Liver (tissue), 9 donors: ENCODE measurements around the gene OR52M1. TPM values are rescaled to one million over a fixed set of nuclear protein-coding genes. Genes with fewer than 3 reads are reported as not detected.

ENCODE experiments used
- DNase-seq: peaks from one replicate; pipeline ENCODE4 v3.0.0-alpha.2; 2017; ENCODE audit warnings: low spot score
- H3K27ac ChIP-seq, 2 donors: one replicate each; pipeline ENCODE4 v1.7.0; 2013; ENCODE audit warnings: inconsistent platforms in 2 of 2, low read length in 2 of 2, control low read depth in 1 of 2, low read depth in 1 of 2, mild to moderate bottlenecking in 1 of 2
- H3K27me3 ChIP-seq, 4 donors: one replicate each; pipeline versions ENCODE4 v1.6.1 to v1.7.0; 2013; ENCODE audit warnings: low read length in 3 of 4, inconsistent platforms in 1 of 4, mild to moderate bottlenecking in 1 of 4, moderate library complexity in 1 of 4; ENCODE audit not compliant: control insufficient read depth in 4 of 4, insufficient read depth in 4 of 4
- H3K36me3 ChIP-seq, 4 donors: one replicate each; pipeline versions ENCODE4 v1.6.1 to v1.7.0; 2013; ENCODE audit warnings: low read length in 3 of 4, mild to moderate bottlenecking in 3 of 4, low read depth in 1 of 4, moderate library complexity in 1 of 4; ENCODE audit not compliant: control insufficient read depth in 4 of 4, insufficient read depth in 3 of 4
- H3K4me1 ChIP-seq, 4 donors: one replicate each; pipeline versions ENCODE4 v1.6.1 to v1.7.0; 2013; ENCODE audit warnings: low read length in 3 of 4, mild to moderate bottlenecking in 3 of 4, moderate library complexity in 1 of 4; ENCODE audit not compliant: control insufficient read depth in 4 of 4, insufficient read depth in 4 of 4
- H3K4me3 ChIP-seq, 3 donors: one replicate each; pipeline versions ENCODE4 v1.6.1 to v1.7.0; 2013; ENCODE audit warnings: low read length in 3 of 3, control low read depth in 1 of 3, low read depth in 1 of 3, mild to moderate bottlenecking in 1 of 3
- H3K9ac ChIP-seq, 2 donors: one replicate each; pipeline ENCODE4 v1.7.0; 2013; ENCODE audit warnings: low read length in 2 of 2, mild to moderate bottlenecking in 2 of 2, moderate library complexity in 2 of 2, control low read depth in 1 of 2, low read depth in 1 of 2
- H3K9me3 ChIP-seq, 4 donors: one replicate each; pipeline versions ENCODE4 v1.6.1 to v1.7.0; 2013; ENCODE audit warnings: low read length in 3 of 4; ENCODE audit not compliant: control insufficient read depth in 4 of 4
- CTCF ChIP-seq: fragments of 150-350 bp; IDR thresholded peaks from 2 replicates; pipeline ENCODE4 v1.5.1; 2017; ENCODE audit warnings: improper control_type of control experiment, low read depth, low read length; ENCODE audit not compliant: missing input control
- EGR1 ChIP-seq, 2 donors: IDR thresholded peaks; 2 replicates each; pipeline ENCODE4 v1.6.1; 2016 to 2018; ENCODE audit warnings: antibody characterized with exemption in 2 of 2, low read depth in 2 of 2
- FOXA2 ChIP-seq: IDR thresholded peaks from 2 replicates; pipeline ENCODE4 v1.6.1; 2016; ENCODE audit warnings: antibody characterized with exemption
- GABPA ChIP-seq, 2 donors: IDR thresholded peaks in 1 of 2; conservative IDR thresholded peaks in 1 of 2; 2 replicates each; pipeline ENCODE4 v1.6.1; 2016; ENCODE audit warnings: antibody characterized with exemption in 2 of 2, mild to moderate bottlenecking in 1 of 2, moderate library complexity in 1 of 2
- HNF4A ChIP-seq, 2 donors: conservative IDR thresholded peaks; 2 replicates each; pipeline ENCODE4 v1.6.1; 2016; ENCODE audit warnings: antibody characterized with exemption in 2 of 2, mild to moderate bottlenecking in 2 of 2
- JUND ChIP-seq, 2 donors: IDR thresholded peaks; 2 replicates each; pipeline ENCODE4 v1.6.1; 2016; ENCODE audit warnings: antibody characterized with exemption in 2 of 2
- MAX ChIP-seq: IDR thresholded peaks from 2 replicates; pipeline ENCODE4 v1.6.1; 2016; ENCODE audit warnings: antibody characterized with exemption
- RAD21 ChIP-seq, 2 donors: IDR thresholded peaks; 2 replicates each; pipeline ENCODE4 v1.6.1; 2016; ENCODE audit warnings: antibody characterized with exemption in 2 of 2, mild to moderate bottlenecking in 2 of 2
- REST ChIP-seq: IDR thresholded peaks from 2 replicates; pipeline ENCODE4 v1.6.1; 2016; ENCODE audit warnings: antibody characterized with exemption, mild to moderate bottlenecking
- RXRA ChIP-seq, 2 donors: IDR thresholded peaks; 2 replicates each; pipeline ENCODE4 v1.6.1; 2017 to 2018; ENCODE audit warnings: antibody characterized with exemption in 2 of 2, mild to moderate bottlenecking in 1 of 2
- TAF1 ChIP-seq: conservative IDR thresholded peaks from 2 replicates; pipeline ENCODE4 v1.6.1; 2016; ENCODE audit warnings: antibody characterized with exemption, mild to moderate bottlenecking
- YY1 ChIP-seq: IDR thresholded peaks from 2 replicates; pipeline ENCODE4 v1.6.1; 2016; ENCODE audit warnings: antibody characterized with exemption, mild to moderate bottlenecking
- ZBTB33 ChIP-seq: IDR thresholded peaks from 2 replicates; pipeline ENCODE4 v1.6.1; 2016; ENCODE audit warnings: antibody characterized with exemption
- WGBS: extraction: QIAGEN DNeasy Blood & Tissue Kit; methylation state at CpG from one replicate; pipeline ENCODE4 v1.1.7; 2013; 5-methylcytosine and 5-hydroxymethylcytosine counted together
- polyA plus RNA-seq, 2 donors: library from polyadenylated mRNA; stranded (reverse) in 1 of 2; unstranded in 1 of 2; fragments of 200-250 nt in 1 of 2; fragments of >200 nt in 1 of 2; fragmentation: Nextera tagmentation in 1 of 2; extraction: Ambion mirVana in 1 of 2; gene quantifications; one replicate each; pipeline versions ENCODE4 v1.2.1 to v1.2.3, GENCODE V29; 2013 to 2015
- total RNA-seq, 2 donors: library from RNA; depleted of rRNA; stranded (reverse); fragments of >200 nt; gene quantifications; one replicate each; pipeline ENCODE4 v1.2.3, GENCODE V29; 2014
- donor health status: healthy.
- donor health status: healthy.
- donor health status: healthy.
- donor health status: healthy.
- donor health status: healthy.

The OR52M1 gene
- total and polyA plus RNA-seq, 4 donors: not detected

- Histone ChIP-seq H3K9me3 (no peaks in the 10 kb centered on the region), H3K9ac (no peak overlapping the region), H3K4me3 (no peak overlapping the region), H3K27ac (no peak overlapping the region), H3K4me1 (peaks cover 0 to 10% (median 4%) of the 10 kb centered on the region in 4 donors), H3K36me3 (no peaks in the 10 kb centered on the region), H3K27me3 (no peaks in the 10 kb centered on the region)
- DNase-seq: no peak
- TF ChIP-seq RAD21 (IDR thresholded peaks at IDR 0.05) (no peak), EGR1 (IDR thresholded peaks at IDR 0.05; ENCODE audit: low read depth in 2 of 2) (no peak), MAX (no peak), TAF1 (no peak), JUND (IDR thresholded peaks at IDR 0.05) (no peak), FOXA2 (no peak), HNF4A (conservative IDR thresholded peaks at IDR 0.05) (no peak), GABPA (IDR thresholded peaks at IDR 0.05 in 1 of 2, conservative IDR thresholded peaks at IDR 0.05 in 1 of 2) (no peak), YY1 (no peak)
- 65% methylated on average over 15 of the region's 15 CpGs for WGBS
These were observed 48.3 kb upstream of the OR52M1 start for GRCh38 chr11:4496557-4497248.

- Histone ChIP-seq H3K9me3 (no peaks in the 10 kb centered on the region), H3K4me3 (no peak overlapping the region), H3K36me3 (no peaks in the 10 kb centered on the region), H3K27me3 (no peaks in the 10 kb centered on the region), H3K27ac (no peak overlapping the region), H3K4me1 (no peaks in the 10 kb centered on the region), H3K9ac (no peak overlapping the region)
- DNase-seq: no peak
- no peak for TF ChIP-seq RXRA (IDR thresholded peaks at IDR 0.05)
- TF ChIP-seq TAF1: no peak
- TF ChIP-seq CTCF: no peak
- TF ChIP-seq FOXA2: no peak
- WGBS: 51% methylated on average over 2 of the region's 2 CpGs
These were observed 36.1 kb upstream of the OR52M1 start for GRCh38 chr11:4508886-4509285.

GRCh38 chr11:4511282-4512245, 33.4 kb upstream of the OR52M1 start:
- Histone ChIP-seq H3K4me1 (no peaks in the 10 kb centered on the region), H3K36me3 (no peaks in the 10 kb centered on the region), H3K4me3 (no peak overlapping the region), H3K9ac (no peak overlapping the region), H3K27me3 (no peaks in the 10 kb centered on the region), H3K27ac (no peak overlapping the region), H3K9me3 (no peaks in the 10 kb centered on the region)
- 37% methylated on average over 5 of the region's 5 CpGs for WGBS
- no peak for DNase-seq
- no peak for TF ChIP-seq CTCF
- TF ChIP-seq MAX: no peak
- TF ChIP-seq RAD21 (IDR thresholded peaks at IDR 0.05): no peak
- no peak for TF ChIP-seq REST
- no peak for TF ChIP-seq ZBTB33
- TF ChIP-seq GABPA (IDR thresholded peaks at IDR 0.05 in 1 of 2, conservative IDR thresholded peaks at IDR 0.05 in 1 of 2): no peak
- no peak for TF ChIP-seq JUND (IDR thresholded peaks at IDR 0.05)
- TF ChIP-seq TAF1: no peak
- no peak for TF ChIP-seq YY1
